NCI-H460 (cell line): ENCODE results near the gene GPR15LG. TPM values are rescaled to one million over a fixed set of nuclear protein-coding genes. Genes with fewer than 3 reads are reported as not detected.
"Not testable (repeated sequence)": the region's sequence is repeated elsewhere in the genome, so short reads cannot be mapped to it uniquely, and the experiment has no call there.

Experiments used
- DNase-seq: peaks from one replicate; pipeline ENCODE4 v3.0.0-alpha.2; 2016; ENCODE audit warnings: low read depth; ENCODE audit errors: extremely low read depth
- polyA plus RNA-seq: library from polyadenylated mRNA; depleted of rRNA; stranded (reverse); fragments of >200 nt; gene quantifications from 2 replicates; pipeline ENCODE4 v1.2.3, GENCODE V29; 2014; cell fraction: nucleus; rRNA removed
- total RNA-seq: library from RNA; depleted of rRNA; stranded (reverse); fragments of >200 nt; shearing (Covaris generic); gene quantifications from 2 replicates; pipeline ENCODE4 v1.2.3, GENCODE V29; 2014; rRNA removed

Gene GPR15LG
- not detected in 2 replicates for total RNA-seq
- not detected in 2 replicates for polyA plus RNA-seq

GRCh38 chr10:84173501-84173929, at the start of gene GPR15LG:
GPR15LG (plus strand) TSS chr10:84173801; CDS start chr10:84173852, 51 bp downstream.
- no peak for DNase-seq

DNA sequence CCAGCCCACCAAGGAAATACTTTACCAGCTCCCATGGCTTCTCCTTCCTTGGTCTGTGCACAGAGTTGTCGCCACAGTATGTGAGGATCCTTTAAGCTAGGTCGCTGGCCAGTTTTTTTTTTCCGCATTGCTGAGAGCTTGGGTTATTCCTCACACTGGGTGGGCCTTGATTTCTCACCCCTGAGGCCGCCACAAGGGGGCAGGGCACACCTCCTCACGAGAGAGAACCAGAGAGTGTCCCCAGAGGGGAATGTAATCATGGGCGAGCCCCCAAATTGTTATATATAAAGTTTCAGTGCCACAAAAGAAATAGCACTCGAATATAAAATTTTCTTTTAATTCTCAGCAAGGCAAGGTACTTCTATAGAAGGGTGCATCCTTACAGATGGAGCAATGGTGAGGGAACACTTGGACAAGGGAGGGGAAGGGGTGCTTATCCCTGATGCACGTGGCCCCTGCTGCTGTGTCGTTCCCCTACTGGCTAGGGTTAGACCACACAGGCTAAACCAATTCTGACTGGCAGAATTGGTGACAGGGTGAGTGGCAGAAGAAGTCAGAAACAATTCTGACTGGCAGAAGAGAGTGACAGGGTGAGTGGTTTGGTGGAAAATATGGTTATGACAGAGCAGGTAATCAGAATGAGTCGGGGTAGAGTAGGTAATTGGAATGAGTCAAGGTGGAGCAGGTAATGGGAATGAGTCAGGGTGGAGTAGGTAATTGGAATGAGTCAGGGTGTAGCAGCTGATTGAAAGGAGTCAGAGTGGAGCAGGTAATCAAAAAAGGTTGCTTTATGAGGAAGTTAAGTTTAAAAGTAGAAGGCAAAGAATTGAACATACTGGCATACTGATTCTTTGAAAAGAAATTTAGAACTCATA, 47.5 kb upstream of the GPR15LG start:
- not testable (repeated sequence) for DNase-seq

DNA sequence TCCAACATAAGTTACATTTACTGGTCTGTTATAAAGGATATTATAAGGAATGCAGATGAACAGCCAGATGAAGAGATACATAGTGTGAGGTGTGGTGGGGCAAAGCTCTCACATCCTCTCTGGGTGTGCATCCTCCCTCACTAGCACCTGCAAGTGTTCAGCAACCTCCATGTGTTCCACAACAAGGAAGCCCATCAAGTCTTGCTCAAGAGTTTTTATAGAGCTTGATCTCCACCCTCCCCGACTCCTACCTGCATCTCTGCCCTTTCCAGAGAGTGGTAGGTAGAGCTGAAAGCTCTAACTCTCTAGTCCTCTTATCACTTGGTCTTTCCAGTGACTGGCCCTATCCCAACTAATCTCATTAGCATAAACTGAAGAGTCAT, 46.8 kb upstream of the GPR15LG start:
- DNase-seq: no peak

DNA sequence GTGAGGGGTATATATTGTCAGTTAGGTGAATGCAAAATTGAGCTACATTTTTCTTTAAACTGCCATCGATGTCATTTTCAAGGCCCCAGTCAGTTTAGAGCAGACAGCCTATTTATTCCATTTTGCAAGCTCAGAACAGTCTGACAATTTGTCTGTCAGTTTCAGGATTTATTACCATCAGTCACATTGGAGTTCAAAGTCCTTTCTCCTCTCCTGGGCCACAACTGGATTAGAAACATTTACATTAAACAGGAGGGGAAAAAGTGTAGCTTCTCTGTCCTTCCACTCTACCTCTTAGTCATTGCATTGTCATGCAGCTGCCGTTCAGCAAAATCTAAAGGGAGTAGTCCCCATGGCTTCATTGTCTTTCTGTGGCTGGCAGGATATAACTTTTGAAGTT, 37.8 kb upstream of the GPR15LG start:
- DNase-seq: no peak

- no peak for DNase-seq
These were observed 35.8 kb upstream of the GPR15LG start for GRCh38 chr10:84137811-84138210.

GRCh38 chr10:84138478-84139125, 35.0 kb upstream of the GPR15LG start:
- DNase-seq: peak; percentile 59

- peak; percentile 99 for DNase-seq
These were observed 34.2 kb upstream of the GPR15LG start, which contains the start of gene GHITM for GRCh38 chr10:84139126-84140035. GHITM (plus strand) TSS chr10:84139509; CDS start chr10:84141501, 1,992 bp downstream.

GRCh38 chr10:84140036-84140379, 33.6 kb upstream of the GPR15LG start:
- DNase-seq: peak; percentile 60

- no peak for DNase-seq
These were observed 26.3 kb upstream of the GPR15LG start for GRCh38 chr10:84147347-84147746.

DNA sequence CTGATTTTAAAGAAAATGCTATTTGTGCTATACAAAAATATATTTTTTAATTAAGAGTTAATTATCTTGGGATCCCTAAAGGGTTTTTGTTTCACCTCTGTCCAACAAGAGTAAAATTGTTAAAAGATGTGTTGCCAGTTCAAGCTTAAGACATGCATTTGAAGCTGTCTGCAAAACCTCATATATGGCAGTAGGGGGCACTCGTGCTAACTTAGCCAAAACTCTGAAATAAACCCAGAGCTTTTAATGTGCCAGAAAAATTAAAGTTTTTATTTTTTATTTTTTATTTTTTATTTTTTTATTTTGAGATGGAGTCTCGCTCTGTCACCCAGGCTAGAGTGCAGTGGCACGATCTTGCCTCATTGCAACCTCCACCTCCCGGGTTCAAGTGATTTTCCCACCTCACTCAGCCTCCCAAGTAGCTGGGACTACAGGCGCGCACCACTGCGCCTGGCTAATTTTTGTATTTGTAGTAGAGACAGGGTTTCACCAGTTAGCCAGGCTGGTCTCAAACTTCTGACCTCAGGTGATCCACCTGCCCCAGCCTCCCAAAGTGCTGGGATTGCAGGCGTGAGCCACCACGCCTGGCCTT, 25.5 kb upstream of the GPR15LG start:
- peak; percentile 33 for DNase-seq

DNA sequence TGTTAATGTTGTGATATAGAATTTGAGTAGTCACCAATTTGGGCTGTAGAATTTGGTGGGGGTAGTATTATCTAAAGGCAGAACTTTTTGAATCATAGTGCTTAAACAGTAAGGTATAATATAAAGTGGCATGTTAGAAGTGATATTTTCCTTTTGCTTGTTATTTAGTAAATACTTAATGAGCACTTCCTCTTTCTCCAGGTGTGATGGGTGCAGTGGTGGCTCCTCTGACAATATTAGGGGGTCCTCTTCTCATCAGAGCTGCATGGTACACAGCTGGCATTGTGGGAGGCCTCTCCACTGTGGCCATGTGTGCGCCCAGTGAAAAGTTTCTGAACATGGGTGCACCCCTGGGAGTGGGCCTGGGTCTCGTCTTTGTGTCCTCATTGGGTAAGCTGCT, 23.7 kb upstream of the GPR15LG start:
- DNase-seq: no peak

DNA sequence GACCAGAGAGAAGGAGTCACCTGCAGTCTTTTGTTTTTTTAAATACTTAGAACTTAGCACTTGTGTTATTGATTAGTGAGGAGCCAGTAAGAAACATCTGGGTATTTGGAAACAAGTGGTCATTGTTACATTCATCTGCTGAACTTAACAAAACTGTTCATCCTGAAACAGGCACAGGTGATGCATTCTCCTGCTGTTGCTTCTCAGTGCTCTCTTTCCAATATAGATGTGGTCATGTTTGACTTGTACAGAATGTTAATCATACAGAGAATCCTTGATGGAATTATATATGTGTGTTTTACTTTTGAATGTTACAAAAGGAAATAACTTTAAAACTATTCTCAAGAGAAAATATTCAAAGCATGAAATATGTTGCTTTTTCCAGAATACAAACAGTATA, 20.8 kb upstream of the GPR15LG start:
- DNase-seq: no peak

GRCh38 chr10:84155521-84155920, 18.1 kb upstream of the GPR15LG start:
- no peak for DNase-seq

DNA sequence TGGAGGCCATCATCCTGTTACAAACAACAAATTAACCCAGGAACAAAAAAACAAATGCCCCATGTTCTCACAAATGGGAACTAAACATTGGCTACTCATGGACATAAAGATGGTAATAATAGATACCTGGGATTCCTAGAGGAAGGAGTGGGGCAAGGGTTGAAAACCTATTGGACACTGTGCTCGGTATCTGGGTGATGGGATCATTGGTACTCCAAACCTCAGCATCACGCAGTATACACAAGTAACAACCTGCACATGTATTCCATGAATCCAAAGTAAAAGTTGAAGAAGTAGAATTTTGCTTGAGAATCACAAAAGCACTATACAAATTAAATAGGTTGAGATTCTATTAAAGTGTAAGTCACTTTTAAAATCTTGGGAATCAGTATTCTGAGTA, 17.6 kb upstream of the GPR15LG start:
- no peak for DNase-seq

- peak; percentile 41 for DNase-seq
These were observed 16.8 kb upstream of the GPR15LG start for GRCh38 chr10:84156768-84157167.

GRCh38 chr10:84158061-84158460, 15.5 kb upstream of the GPR15LG start:
- DNase-seq: no peak

- DNase-seq: no peak
These were observed 15.1 kb upstream of the GPR15LG start for GRCh38 chr10:84158550-84158949.

- DNase-seq: no peak
These were observed 14.4 kb upstream of the GPR15LG start for GRCh38 chr10:84159076-84159685.

DNA sequence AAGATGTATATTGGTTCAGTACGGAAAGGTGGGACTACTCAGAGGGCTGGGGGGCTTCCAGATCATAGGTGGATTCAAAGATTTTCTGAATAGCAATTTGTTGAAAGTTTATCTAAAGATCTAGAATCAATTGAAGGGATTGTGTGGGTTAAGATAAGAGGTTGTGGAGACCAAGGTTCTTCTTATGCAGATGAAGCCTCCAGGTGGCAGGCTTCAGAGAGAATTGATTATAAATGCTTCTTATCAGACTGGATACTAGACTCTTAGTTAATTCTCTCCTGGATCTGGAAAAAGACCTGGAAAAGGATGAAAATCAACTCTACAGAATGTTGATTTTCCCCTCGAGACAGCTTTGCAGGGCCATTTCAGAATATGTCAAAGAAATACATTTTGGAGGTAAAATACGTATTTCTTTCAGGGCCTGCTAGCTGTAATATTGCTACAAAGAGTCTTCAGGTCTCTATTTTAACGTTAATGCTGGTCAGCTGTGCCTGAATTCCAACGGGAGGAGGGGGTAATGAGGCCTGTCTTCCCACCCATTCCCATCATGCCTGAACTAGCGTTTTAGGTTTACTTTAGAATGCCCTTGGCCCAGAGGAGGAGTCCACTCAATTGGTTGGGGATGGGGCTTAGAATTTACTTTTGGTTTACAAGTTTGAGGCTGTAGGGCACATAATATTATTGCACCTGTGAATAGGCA, 12.8 kb upstream of the GPR15LG start:
- no peak for DNase-seq
